Esophagus squamous epithelium (tissue), 5 donors: ENCODE data around the gene RABGAP1L. TPM values are rescaled to one million over a fixed set of nuclear protein-coding genes. Genes with fewer than 3 reads are reported as not detected.
"Not testable (repeated sequence)": the region's sequence is repeated elsewhere in the genome, so short reads cannot be mapped to it uniquely, and the experiment has no call there.

Source experiments
- DNase-seq: peaks from one replicate; lab custom pipeline; 2025; lab: John Stamatoyannopoulos, UW
- H3K27ac ChIP-seq, 4 donors: fragments of 200-600 bp; sonication (generic); one replicate each; pipeline ENCODE4 v1.5.1; 2016 to 2019; ENCODE audit warnings: mild to moderate bottlenecking in 1 of 4
- H3K27me3 ChIP-seq, 4 donors: fragments of 200-600 bp; sonication (generic); 1 replicate in 3 of 4; 2 replicates in 1 of 4; pipeline versions ENCODE4 v1.5.1 to v1.6.0; 2017 to 2021; ENCODE audit warnings: antibody characterized with exemption in 1 of 4
- H3K36me3 ChIP-seq, 3 donors: fragments of 200-600 bp; sonication (generic); one replicate each; pipeline ENCODE4 v1.5.1; 2016 to 2019
- H3K4me1 ChIP-seq, 3 donors: fragments of 200-600 bp; sonication (generic); one replicate each; pipeline ENCODE4 v1.5.1; 2017 to 2019
- H3K4me3 ChIP-seq, 4 donors: fragments of 200-600 bp; sonication (generic); 1 replicate in 3 of 4; 2 replicates in 1 of 4; pipeline ENCODE4 v1.5.1; 2016 to 2019; ENCODE audit warnings: mild to moderate bottlenecking in 2 of 4, moderate library complexity in 1 of 4
- H3K9me3 ChIP-seq, 3 donors: fragments of 200-600 bp; sonication (generic); one replicate each; pipeline ENCODE4 v1.5.1; 2016 to 2019
- CTCF ChIP-seq, 6 experiments: fragments of 450-650 bp in 4 of 6; fragments of 200-600 bp in 2 of 6; sonication (generic) in 2 of 6; IDR thresholded peaks; one replicate each; pipeline ENCODE4 v1.5.1; 2016 to 2019; ENCODE audit warnings: antibody characterized with exemption in 6 of 6, mild to moderate bottlenecking in 4 of 6, moderate library complexity in 4 of 6
- POLR2A ChIP-seq, 4 donors: fragments of 450-650 bp; IDR thresholded peaks; one replicate each; pipeline ENCODE4 v1.6.1; 2017; ENCODE audit warnings: antibody characterized with exemption in 4 of 4, mild to moderate bottlenecking in 4 of 4, moderate library complexity in 3 of 4
- WGBS, 2 donors: methylation state at CpG; one replicate each; pipeline ENCODE4 v1.1.5; 2018; 5-methylcytosine and 5-hydroxymethylcytosine counted together
- intact Hi-C: fragments of 100-400 bp; cut with DNase I; formaldehyde crosslinking; loops from one replicate; pipeline ENCODE4 v1.15.0; 2022
- total RNA-seq, 4 donors: library from RNA; depleted of rRNA; stranded (reverse); fragments of >200 nt; gene quantifications; one replicate each; pipeline ENCODE4 v1.1.0, GENCODE V29; 2016
- donor health status: DM: yes; HTN: yes; CAD: no.

RABGAP1L gene
- total RNA-seq, 4 donors from 2014 or later = 35.7 to 45.6 (median 41.0) TPM

- H3K9me3 ChIP-seq = no peaks in the 10 kb centered on the region
- H3K4me3 ChIP-seq = no peak overlapping the region
- no peak for TF ChIP-seq CTCF (IDR thresholded peaks at IDR 0.05)
- TF ChIP-seq POLR2A (IDR thresholded peaks at IDR 0.05) = no peak
- no peak overlapping the region for H3K27ac ChIP-seq
- H3K27me3 ChIP-seq = no peaks in the 10 kb centered on the region
- no peak for DNase-seq
- intact Hi-C loops = no loop called here
- H3K36me3 ChIP-seq = peaks cover 0 to 91% (median 16%) of the 10 kb centered on the region in 3 donors
- WGBS, 2 donors = 92% methylated on average over 4 of the region's 4 CpGs
- H3K4me1 ChIP-seq = no peaks in the 10 kb centered on the region
Observed at GRCh38 chr1:175015243-175015642, 855.9 kb downstream of the RABGAP1L start.

GRCh38 chr1:175019524-175019923 lies 860.2 kb downstream of the RABGAP1L start:
- Histone ChIP-seq H3K36me3 (peaks cover 0 to 48% (median 7%) of the 10 kb centered on the region in 3 donors), H3K9me3 (no peaks in the 10 kb centered on the region), H3K27ac (no peak overlapping the region), H3K4me1 (peaks cover 0 to 22% (median 8%) of the 10 kb centered on the region in 3 donors), H3K4me3 (no peak overlapping the region), H3K27me3 (no peaks in the 10 kb centered on the region)
- no peak for DNase-seq
- 89 to 93% methylated on average over 3 of the region's 3 CpGs for WGBS, 2 donors
- no peak for TF ChIP-seq CTCF (IDR thresholded peaks at IDR 0.05)
- no peak for TF ChIP-seq POLR2A (IDR thresholded peaks at IDR 0.05)
- intact Hi-C loops = no loop called here

GRCh38 chr1:175023043-175023921 lies 864.0 kb downstream of the RABGAP1L start, which contains the start of gene MRPS14:
Gene MRPS14, minus strand, starts transcription at chr1:175023425. Its CDS starts 17 bp downstream, at chr1:175023408.
- intact Hi-C loops = no loop called here
- peaks cover 0 to 11% (median 0%) of the 10 kb centered on the region in 3 donors for H3K36me3 ChIP-seq
- DNase-seq = peak; percentile 90
- H3K27ac ChIP-seq = peak within 1 kb of the TSS; percentile 88 to 91 (median 90)
- WGBS, 2 donors = 4% methylated on average over 28 to 29 of the region's 42 CpGs
- peaks cover 0 to 22% (median 8%) of the 10 kb centered on the region in 3 donors for H3K4me1 ChIP-seq
- H3K9me3 ChIP-seq = no peaks in the 10 kb centered on the region
- H3K4me3 ChIP-seq = peak within 1 kb of the TSS; percentile 80 to 96 (median 85)
- TF ChIP-seq POLR2A (IDR thresholded peaks at IDR 0.05) (peak in 3 of 4 donors; percentile 56 to 81 (median 60)), CTCF (IDR thresholded peaks at IDR 0.05) (peak in 1 of 6 experiments; percentile 6)
- H3K27me3 ChIP-seq = no peaks in the 10 kb centered on the region

GRCh38 chr1:175023922-175024242 lies 864.6 kb downstream of the RABGAP1L start:
- DNase-seq, H3K27me3 ChIP-seq, H3K9me3 ChIP-seq, H3K36me3 ChIP-seq, intact Hi-C loops: not testable (repeated sequence)
- peak overlapping the region; percentile 80 to 96 (median 85) for H3K4me3 ChIP-seq
- peak overlapping the region; percentile 88 to 91 (median 90) for H3K27ac ChIP-seq
- WGBS, 2 donors = 75 to 95% methylated on average over 2 of the region's 2 CpGs
- H3K4me1 ChIP-seq = peaks cover 0 to 22% (median 8%) of the 10 kb centered on the region in 3 donors

- Histone ChIP-seq H3K4me3 (no peak overlapping the region), H3K27me3 (no peaks in the 10 kb centered on the region), H3K27ac (no peak overlapping the region), H3K9me3 (no peaks in the 10 kb centered on the region), H3K4me1 (peaks cover 0 to 26% (median 10%) of the 10 kb centered on the region in 3 donors), H3K36me3 (no peaks in the 10 kb centered on the region)
- WGBS, 2 donors = 92 to 94% methylated on average over 2 of the region's 2 CpGs
- intact Hi-C loops = no loop called here
- TF ChIP-seq POLR2A (IDR thresholded peaks at IDR 0.05) = no peak
- TF ChIP-seq CTCF (IDR thresholded peaks at IDR 0.05) = no peak
- no peak for DNase-seq
Observed at GRCh38 chr1:175024773-175025172, 865.5 kb downstream of the RABGAP1L start.
